Smooth muscle cell (in vitro differentiated cells): ENCODE data around the gene ADGRB3. TPM values are rescaled to one million over a fixed set of nuclear protein-coding genes. Genes with fewer than 3 reads are reported as not detected.

Experiments
- DNase-seq: peaks from one replicate; lab custom pipeline; 2025; ENCODE audit not compliant: unreplicated experiment; lab: John Stamatoyannopoulos, UW
- H2AFZ ChIP-seq: fragments of 200-600 bp; sonication (generic); 2 replicates; pipeline ENCODE4 v1.6.0; 2016; ENCODE audit warnings: antibody characterized with exemption, low read depth, mild to moderate bottlenecking
- H3F3A ChIP-seq: fragments of 200-600 bp; sonication (generic); 2 replicates; pipeline ENCODE4 v1.6.0; 2017; ENCODE audit warnings: antibody characterized with exemption, low read depth
- H3K27ac ChIP-seq: fragments of 200-600 bp; sonication (generic); 2 replicates; pipeline ENCODE4 v1.5.1; 2016; ENCODE audit warnings: low read depth, mild to moderate bottlenecking
- H3K27me3 ChIP-seq: fragments of 200-600 bp; sonication (generic); 2 replicates; pipeline ENCODE4 v1.6.1; 2016; ENCODE audit warnings: low read depth, mild to moderate bottlenecking
- H3K36me3 ChIP-seq: fragments of 200-600 bp; sonication (generic); 2 replicates; pipeline ENCODE4 v1.5.1; 2016; ENCODE audit warnings: low read depth
- H3K4me1 ChIP-seq: fragments of 200-600 bp; sonication (generic); 2 replicates; pipeline ENCODE4 v1.5.1; 2016; ENCODE audit warnings: low read depth
- H3K4me2 ChIP-seq: fragments of 200-600 bp; sonication (generic); 2 replicates; pipeline ENCODE4 v1.6.0; 2016; ENCODE audit warnings: mild to moderate bottlenecking
- H3K4me3 ChIP-seq: fragments of 200-600 bp; sonication (generic); 2 replicates; pipeline ENCODE4 v1.5.1; 2016; ENCODE audit warnings: mild to moderate bottlenecking
- H3K79me2 ChIP-seq: fragments of 200-600 bp; sonication (generic); 2 replicates; pipeline ENCODE4 v1.6.0; 2016; ENCODE audit warnings: low read depth, mild to moderate bottlenecking
- H3K9ac ChIP-seq: fragments of 200-600 bp; sonication (generic); 2 replicates; pipeline ENCODE4 v1.6.0; 2016; ENCODE audit warnings: low read depth
- H3K9me3 ChIP-seq: fragments of 200-600 bp; sonication (generic); replicated peaks from 2 replicates; pipeline ENCODE4 v1.5.1; 2016; ENCODE audit warnings: low read depth
- H4K20me1 ChIP-seq: fragments of 200-600 bp; sonication (generic); 2 replicates; pipeline ENCODE4 v1.6.0; 2016; ENCODE audit warnings: low read depth
- CTCF ChIP-seq: fragments of 200-600 bp; sonication (generic); IDR thresholded peaks from 2 replicates; pipeline ENCODE4 v1.5.1; 2017; ENCODE audit warnings: borderline replicate concordance, mild to moderate bottlenecking, antibody characterized with exemption; ENCODE audit not compliant: insufficient read depth, poor library complexity, severe bottlenecking
- WGBS: methylation state at CpG from one replicate; pipeline ENCODE4 v1.1.7; 2016; ENCODE audit warnings: low lambda C conversion rate; 5-methylcytosine and 5-hydroxymethylcytosine counted together
- polyA plus RNA-seq: library from polyadenylated mRNA; unstranded; fragments of >200 nt; fragmentation: Nextera tagmentation; extraction: Ambion mirVana; gene quantifications from 2 replicates; pipeline ENCODE4 v1.2.1, GENCODE V29; 2016
- total RNA-seq: library from RNA; depleted of rRNA; stranded (reverse); fragments of >200 nt; gene quantifications from 2 replicates; pipeline ENCODE4 v1.2.3, GENCODE V29; 2014

ADGRB3 gene
- total and polyA plus RNA-seq, 2 experiments from 2014 or later, result 0.34 to 0.63 TPM

DNA sequence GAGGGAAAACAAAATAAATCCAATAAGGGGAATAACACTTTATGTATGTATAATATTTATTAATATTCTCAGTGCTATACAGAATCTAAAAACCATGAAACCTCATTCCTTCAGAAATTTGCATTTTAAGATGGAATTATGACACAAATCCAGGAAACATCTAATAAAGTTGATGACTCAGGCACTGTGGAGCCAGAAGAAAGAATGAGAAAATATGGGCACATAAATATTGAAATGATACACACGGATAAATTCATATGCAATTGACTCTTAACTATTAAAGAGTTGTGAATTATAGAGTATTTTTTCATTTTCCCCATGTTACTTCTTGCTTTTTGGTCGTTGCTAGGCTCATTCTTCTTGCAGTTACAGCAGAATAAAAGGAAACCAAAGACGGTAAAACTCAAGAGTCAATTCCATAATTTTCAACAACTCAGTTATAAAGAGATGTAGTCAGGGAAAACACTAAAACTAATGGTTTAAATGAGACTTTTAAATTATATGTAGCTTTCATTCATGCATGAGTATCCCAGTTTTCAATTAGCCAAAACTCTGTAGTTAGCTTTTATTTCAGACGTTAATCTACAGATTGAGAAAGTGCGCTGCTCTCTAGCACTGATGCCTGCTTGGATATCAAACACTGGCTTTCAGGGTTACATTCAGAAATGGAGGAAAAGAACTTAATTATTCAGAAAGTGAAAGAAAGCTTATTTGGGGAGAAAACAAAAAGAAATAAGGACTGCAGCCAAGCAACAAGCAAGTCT lies 95.4 kb downstream of the ADGRB3 start:
- H3F3A ChIP-seq, result no peaks in the 10 kb centered on the region
- DNase-seq, result no peak
- H2AFZ ChIP-seq, result no peak overlapping the region
- no peaks in the 10 kb centered on the region for H4K20me1 ChIP-seq
- H3K4me1 ChIP-seq, result no peaks in the 10 kb centered on the region
- TF ChIP-seq CTCF, result no peak
- no peak overlapping the region for H3K4me3 ChIP-seq
- 64% methylated on average over 5 of the region's 5 CpGs for WGBS
- no peak overlapping the region for H3K27ac ChIP-seq
- no peak overlapping the region for H3K9ac ChIP-seq
- H3K79me2 ChIP-seq, result no peaks in the 10 kb centered on the region
- no peak overlapping the region for H3K4me2 ChIP-seq
- H3K9me3 ChIP-seq, result no peaks in the 10 kb centered on the region
- H3K36me3 ChIP-seq, result no peaks in the 10 kb centered on the region
- H3K27me3 ChIP-seq, result no peaks in the 10 kb centered on the region

- Histone ChIP-seq H3K79me2 (no peaks in the 10 kb centered on the region), H3K4me3 (no peak overlapping the region), H3K27me3 (no peaks in the 10 kb centered on the region), H2AFZ (no peak overlapping the region), H3K36me3 (no peaks in the 10 kb centered on the region), H3K9me3 (no peaks in the 10 kb centered on the region), H4K20me1 (no peaks in the 10 kb centered on the region), H3K4me1 (no peaks in the 10 kb centered on the region), H3K27ac (no peak overlapping the region), H3F3A (no peaks in the 10 kb centered on the region), H3K4me2 (no peak overlapping the region), H3K9ac (no peak overlapping the region)
- no peak for DNase-seq
- WGBS, result 88% methylated on average over 5 of the region's 5 CpGs
- TF ChIP-seq CTCF, result no peak
Measured at GRCh38 chr6:68732423-68732822, 97.3 kb downstream of the ADGRB3 start.

- Histone ChIP-seq H2AFZ (no peak overlapping the region), H3K27ac (no peak overlapping the region), H3K79me2 (no peaks in the 10 kb centered on the region), H3K27me3 (no peaks in the 10 kb centered on the region), H3K4me3 (no peak overlapping the region), H3K9me3 (no peaks in the 10 kb centered on the region), H3K9ac (no peak overlapping the region), H3K36me3 (no peaks in the 10 kb centered on the region), H4K20me1 (no peaks in the 10 kb centered on the region), H3K4me2 (no peak overlapping the region), H3F3A (no peaks in the 10 kb centered on the region), H3K4me1 (no peaks in the 10 kb centered on the region)
- TF ChIP-seq CTCF, result no peak
- no peak for DNase-seq
Measured at GRCh38 chr6:68735866-68736265, 100.8 kb downstream of the ADGRB3 start.

DNA sequence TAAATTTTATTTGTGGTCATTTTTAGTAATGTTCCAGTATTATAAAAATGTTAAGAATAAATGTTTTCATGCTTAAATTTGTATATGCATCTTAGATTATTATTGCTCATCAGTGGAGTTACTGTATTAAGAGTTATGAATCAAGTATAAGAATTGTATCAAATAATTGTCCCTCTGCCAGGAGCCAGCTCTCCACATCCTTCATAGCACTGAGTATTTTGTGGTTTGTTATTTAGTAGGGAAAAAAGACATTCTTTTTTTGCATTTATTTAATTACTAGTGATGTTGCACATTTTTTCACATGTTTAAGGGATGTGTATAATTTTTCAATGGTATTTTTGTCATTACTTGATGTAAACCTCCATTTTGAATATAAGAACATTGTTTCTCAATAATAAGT lies 102.0 kb downstream of the ADGRB3 start:
- DNase-seq, result no peak
- Histone ChIP-seq H3K4me1 (no peaks in the 10 kb centered on the region), H3K27me3 (no peaks in the 10 kb centered on the region), H3K27ac (no peak overlapping the region), H3K4me2 (no peak overlapping the region), H3K4me3 (no peak overlapping the region), H3F3A (no peaks in the 10 kb centered on the region), H3K36me3 (no peaks in the 10 kb centered on the region), H3K9me3 (no peaks in the 10 kb centered on the region), H3K9ac (no peak overlapping the region), H4K20me1 (no peaks in the 10 kb centered on the region), H2AFZ (no peak overlapping the region), H3K79me2 (no peaks in the 10 kb centered on the region)
- no peak for TF ChIP-seq CTCF
